B cell (primary cell): ENCODE data around the gene NIN. TPM values are rescaled to one million over a fixed set of nuclear protein-coding genes. Genes with fewer than 3 reads are reported as not detected.

ENCODE experiments used
- ATAC-seq: fragments of 200-7000 bp; cut with Tn5 transposase; one replicate; pipeline ENCODE4 v1.10.0; 2021; ENCODE audit warnings: low read depth, mild to moderate bottlenecking, moderate number of reproducible peaks, moderate library complexity
- CTCF ChIA-PET: fragments of 350-600 bp; sonication (Branson Sonifier 250); formaldehyde crosslinking; loops from one replicate; lab custom pipeline; 2021; ENCODE audit warnings: antibody characterized with exemption, inconsistent platforms; lab: Charles Lee
- POLR2A ChIA-PET: fragments of 350-600 bp; sonication (Branson Sonifier 250); formaldehyde crosslinking; loops from one replicate; lab custom pipeline; 2021; ENCODE audit warnings: antibody characterized with exemption; lab: Charles Lee
- DNase-seq: peaks from one replicate; pipeline ENCODE4 v3.0.0; 2013
- H2AFZ ChIP-seq: 2 replicates; pipeline ENCODE4 v1.6.1; 2012; ENCODE audit warnings: mild to moderate bottlenecking, low read depth, low read length; ENCODE audit not compliant: insufficient read depth, poor library complexity, severe bottlenecking
- H3K27ac ChIP-seq, 2 donors: 1 replicate in 1 of 2; 2 replicates in 1 of 2; pipeline ENCODE4 v1.5.1; 2012 to 2013; ENCODE audit warnings: low read length in 2 of 2, mild to moderate bottlenecking in 2 of 2, moderate library complexity in 1 of 2
- H3K27me3 ChIP-seq, 4 experiments: fragments of 200-600 bp in 1 of 4; sonication (generic) in 1 of 4; replicated peaks in 1 of 4; 1 replicate in 2 of 4; 2 replicates in 2 of 4; pipeline versions ENCODE4 v1.6.1 to v1.7.0; 2013 to 2016; ENCODE audit warnings: low read length in 3 of 4, mild to moderate bottlenecking in 2 of 4, mixed read lengths in 1 of 4, moderate library complexity in 1 of 4; ENCODE audit not compliant: insufficient read depth in 4 of 4, control insufficient read depth in 3 of 4; ENCODE audit errors: control extremely low read depth in 1 of 4
- H3K36me3 ChIP-seq, 2 experiments: replicated peaks in 1 of 2; 1 replicate in 1 of 2; 2 replicates in 1 of 2; pipeline versions ENCODE4 v1.6.1 to v1.7.1; 2013; ENCODE audit warnings: low read length in 1 of 2; ENCODE audit not compliant: insufficient read depth in 2 of 2, control insufficient read depth in 1 of 2; ENCODE audit errors: control extremely low read depth in 1 of 2, extremely low read depth in 1 of 2
- H3K4me1 ChIP-seq, 2 donors: fragments of 200-600 bp in 1 of 2; sonication (generic) in 1 of 2; 1 replicate in 1 of 2; 2 replicates in 1 of 2; pipeline versions ENCODE4 v1.5.1 to v1.6.1; 2013 to 2017; ENCODE audit warnings: low read length in 2 of 2; ENCODE audit not compliant: control insufficient read depth in 2 of 2, insufficient read depth in 2 of 2
- H3K4me2 ChIP-seq: replicated peaks from 2 replicates; pipeline ENCODE3; 2012; ENCODE audit warnings: mild to moderate bottlenecking, low read depth, low read length; ENCODE audit not compliant: poor library complexity, severe bottlenecking
- H3K4me3 ChIP-seq, 5 experiments: fragments of 200-600 bp in 1 of 5; sonication (generic) in 1 of 5; 1 replicate in 3 of 5; 2 replicates in 2 of 5; pipeline versions ENCODE4 v1.5.1 to v1.7.0; 2011 to 2016; ENCODE audit warnings: low read length in 4 of 5, mild to moderate bottlenecking in 4 of 5, low read depth in 2 of 5, control low read depth in 1 of 5, moderate library complexity in 1 of 5; ENCODE audit not compliant: insufficient read depth in 1 of 5; ENCODE audit errors: control extremely low read depth in 1 of 5, extremely low read depth in 1 of 5
- H3K79me2 ChIP-seq: fragments of 200-600 bp; sonication (generic); one replicate; pipeline ENCODE4 v1.6.0; 2016; ENCODE audit warnings: low read length; ENCODE audit not compliant: control insufficient read depth, insufficient read depth
- H3K9ac ChIP-seq: fragments of 200-600 bp; sonication (generic); 2 replicates; pipeline ENCODE4 v1.6.1; 2017; ENCODE audit warnings: mild to moderate bottlenecking, low read length, moderate library complexity
- H3K9me3 ChIP-seq, 3 donors: one replicate each; pipeline versions ENCODE4 v1.6.1 to v1.7.1; 2013; ENCODE audit warnings: low read length in 2 of 3; ENCODE audit not compliant: control insufficient read depth in 2 of 3, insufficient read depth in 1 of 3; ENCODE audit errors: control extremely low read depth in 1 of 3
- H4K20me1 ChIP-seq: 2 replicates; pipeline ENCODE4 v1.6.0; 2012; ENCODE audit warnings: mild to moderate bottlenecking, low read length; ENCODE audit not compliant: insufficient read depth, control insufficient read depth, poor library complexity, severe bottlenecking
- H3K27ac Mint-ChIP-seq: one replicate; pipeline ENCODE4 v1.8.0; 2021; ENCODE audit warnings: mixed read lengths
- H3K27me3 Mint-ChIP-seq: one replicate; pipeline ENCODE4 v1.8.0; 2021; ENCODE audit warnings: mixed read lengths
- H3K4me1 Mint-ChIP-seq: one replicate; pipeline ENCODE4 v1.8.0; 2021; ENCODE audit warnings: mixed read lengths
- H3K4me3 Mint-ChIP-seq: one replicate; pipeline ENCODE4 v1.8.0; 2021; ENCODE audit warnings: mixed read lengths
- H3K9me3 Mint-ChIP-seq: one replicate; pipeline ENCODE4 v1.8.0; 2022; ENCODE audit warnings: mixed read lengths; ENCODE audit not compliant: insufficient read depth
- EZH2 ChIP-seq: IDR thresholded peaks from 2 replicates; pipeline ENCODE4 v1.6.1; 2012; ENCODE audit warnings: borderline replicate concordance, low read depth, mild to moderate bottlenecking, moderate library complexity, low read length; ENCODE audit not compliant: insufficient read depth, poor library complexity, severe bottlenecking
- WGBS: methylation state at CpG from one replicate; pipeline ENCODE4 v1.1.5; 2013; ENCODE audit warnings: missing lambda C conversion rate; ENCODE audit not compliant: insufficient coverage; 5-methylcytosine and 5-hydroxymethylcytosine counted together
- intact Hi-C: fragments of 100-400 bp; cut with micrococcal nuclease; formaldehyde crosslinking; loops from one replicate; pipeline ENCODE4 v1.10.0; 2022
- polyA plus RNA-seq: library from polyadenylated mRNA; depleted of rRNA; stranded (reverse); fragments of >200 nt; gene quantifications from 2 replicates; pipeline ENCODE4 v1.2.3, GENCODE V29; 2012
- total RNA-seq, 2 donors: library from RNA; stranded (reverse); fragments of 120-200 nt in 1 of 2; gene quantifications; 1 replicate in 1 of 2; 2 replicates in 1 of 2; pipeline versions ENCODE4 v1.2.3 to v1.2.4, GENCODE V29; 2013 to 2022
- TF ChIP-seq, protein P1 (sequence below): fragments of 200-600 bp; IDR thresholded peaks from one replicate; pipeline ENCODE4 v1.8.0; 2022; ENCODE audit warnings: antibody characterized with exemption, mild to moderate bottlenecking

Gene NIN
- total and polyA plus RNA-seq, 2 donors (not counting 1 experiment from before 2014, with no cell fraction given): 25.4 to 219 TPM

DNA sequence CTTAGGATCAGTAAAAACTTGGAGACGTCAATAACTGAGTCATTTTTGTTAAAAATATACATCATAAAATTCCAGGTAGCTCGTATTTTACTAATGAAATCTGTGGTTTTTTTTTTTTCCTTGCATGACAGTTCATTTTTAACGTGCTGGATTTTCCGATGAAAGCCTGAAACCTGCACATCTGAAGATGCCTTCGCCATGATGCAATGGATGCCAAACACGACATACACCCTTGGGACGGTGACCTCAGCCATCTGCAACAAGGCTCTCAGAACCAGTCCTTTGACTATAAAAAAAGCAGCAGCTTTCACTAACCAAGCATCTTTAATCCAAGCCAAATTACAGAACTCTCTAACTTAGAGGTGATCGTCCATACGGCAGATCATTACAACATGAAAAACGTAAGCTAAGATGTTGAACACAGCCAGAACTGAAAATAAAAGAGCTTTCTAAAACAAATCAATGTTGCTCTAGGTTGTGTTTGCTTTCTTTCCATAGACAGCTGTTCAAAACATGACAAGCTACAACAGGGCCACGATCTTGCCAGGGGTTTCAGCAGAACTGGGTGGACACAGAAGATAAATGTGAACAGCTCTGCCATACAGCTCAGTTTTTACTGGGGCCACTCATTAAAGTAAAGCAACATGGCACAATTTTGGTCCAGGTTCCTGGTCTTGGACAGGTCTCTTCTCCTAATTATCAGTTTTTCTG, 7.8 kb downstream of the NIN start:
- Histone ChIP-seq H3K36me3 (peaks cover 6 to 25% of the 10 kb centered on the region in 2 experiments), H3K79me2 (peaks cover 99% of the 10 kb centered on the region), H3K4me1 (peaks cover 78 to 86% of the 10 kb centered on the region in 2 donors), H3K4me2 (peak overlapping the region; percentile 82), H2AFZ (peak overlapping the region; percentile 27), H3K27me3 (no peaks in the 10 kb centered on the region), H3K4me3 (peak overlapping the region; percentile 23 to 60 (median 42)), H4K20me1 (peaks cover 33% of the 10 kb centered on the region), H3K27ac (peak overlapping the region; percentile 71 to 92), H3K9me3 (no peaks in the 10 kb centered on the region), H3K9ac (peak overlapping the region; percentile 61)
- Mint-ChIP-seq H3K27ac (peak overlapping the region; percentile 92), H3K4me1 (peaks cover 91% of the 10 kb centered on the region), H3K27me3 (no peaks in the 10 kb centered on the region), H3K9me3 (no peaks in the 10 kb centered on the region), H3K4me3 (peak overlapping the region; percentile 85)
- DNase-seq (peak; percentile 52), ATAC-seq (peak; percentile 41)
- intact Hi-C loops: loop anchor here (2.0 to 10.0 kb wide), 5 partner anchors 30 to 1024 kb away; partner anchors contain the start of genes DMAC2L, L2HGDH and MAP4K5
- CTCF ChIA-PET: interaction anchor here (0.8 to 4.6 kb wide), 7 partner anchors 27 to 49 kb away, joined by 4 to 54 read pairs (median 7); no protein-coding TSS in a partner anchor
- POLR2A ChIA-PET: interaction anchor here (0.8 to 1.9 kb wide), 5 partner anchors 8 to 66 kb away, joined by 3 to 9 read pairs (median 5); partner anchors contain the start of gene NIN
- TF ChIP-seq EZH2: no peak
- TF ChIP-seq, protein P1, sequence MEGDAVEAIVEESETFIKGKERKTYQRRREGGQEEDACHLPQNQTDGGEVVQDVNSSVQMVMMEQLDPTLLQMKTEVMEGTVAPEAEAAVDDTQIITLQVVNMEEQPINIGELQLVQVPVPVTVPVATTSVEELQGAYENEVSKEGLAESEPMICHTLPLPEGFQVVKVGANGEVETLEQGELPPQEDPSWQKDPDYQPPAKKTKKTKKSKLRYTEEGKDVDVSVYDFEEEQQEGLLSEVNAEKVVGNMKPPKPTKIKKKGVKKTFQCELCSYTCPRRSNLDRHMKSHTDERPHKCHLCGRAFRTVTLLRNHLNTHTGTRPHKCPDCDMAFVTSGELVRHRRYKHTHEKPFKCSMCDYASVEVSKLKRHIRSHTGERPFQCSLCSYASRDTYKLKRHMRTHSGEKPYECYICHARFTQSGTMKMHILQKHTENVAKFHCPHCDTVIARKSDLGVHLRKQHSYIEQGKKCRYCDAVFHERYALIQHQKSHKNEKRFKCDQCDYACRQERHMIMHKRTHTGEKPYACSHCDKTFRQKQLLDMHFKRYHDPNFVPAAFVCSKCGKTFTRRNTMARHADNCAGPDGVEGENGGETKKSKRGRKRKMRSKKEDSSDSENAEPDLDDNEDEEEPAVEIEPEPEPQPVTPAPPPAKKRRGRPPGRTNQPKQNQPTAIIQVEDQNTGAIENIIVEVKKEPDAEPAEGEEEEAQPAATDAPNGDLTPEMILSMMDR: no peak
- 49% methylated on average over 8 of the region's 11 CpGs for WGBS
